ENCODE results near the gene GPAM.
"Not testable (repeated sequence)": the region's sequence is repeated elsewhere in the genome, so short reads cannot be mapped to it uniquely, and the experiment has no call there.

GPAM gene

GRCh38 chr10:112183329-112184051 lies at the start of gene GPAM:
TSS of gene GPAM (minus strand) at chr10:112183765. CDS start at chr10:112181784, 1,981 bp downstream.
- peak; percentile 97 for DNase-seq (ENCODE audit: low spot score)

- DNase-seq (ENCODE audit: low spot score) = no peak
These were observed 49.1 kb upstream of the GPAM start for GRCh38 chr10:112232670-112233069.

GRCh38 chr10:112231602-112232400 lies 48.2 kb upstream of the GPAM start:
- DNase-seq (ENCODE audit: low spot score) = no peak

GRCh38 chr10:112230325-112230988 lies 46.9 kb upstream of the GPAM start:
- DNase-seq (ENCODE audit: low spot score) = no peak

GRCh38 chr10:112229901-112230300 lies 46.3 kb upstream of the GPAM start:
- DNase-seq (ENCODE audit: low spot score) = no peak

GRCh38 chr10:112229096-112229495 lies 45.5 kb upstream of the GPAM start:
- no peak for DNase-seq (ENCODE audit: low spot score)

GRCh38 chr10:112228366-112229088 lies 45.0 kb upstream of the GPAM start:
- DNase-seq (ENCODE audit: low spot score) = not testable (repeated sequence)

GRCh38 chr10:112227331-112227987 lies 43.9 kb upstream of the GPAM start:
- no peak for DNase-seq (ENCODE audit: low spot score)

- DNase-seq (ENCODE audit: low spot score) = no peak
These were observed 43.1 kb upstream of the GPAM start for GRCh38 chr10:112226439-112227248.

- DNase-seq (ENCODE audit: low spot score) = no peak
These were observed 42.3 kb upstream of the GPAM start for GRCh38 chr10:112225771-112226438.

GRCh38 chr10:112224933-112225529 lies 41.5 kb upstream of the GPAM start:
- DNase-seq (ENCODE audit: low spot score) = no peak

GRCh38 chr10:112223725-112224124 lies 40.2 kb upstream of the GPAM start:
- DNase-seq (ENCODE audit: low spot score) = no peak

- no peak for DNase-seq (ENCODE audit: low spot score)
These were observed 39.2 kb upstream of the GPAM start for GRCh38 chr10:112222799-112223198.

GRCh38 chr10:112221545-112221944 lies 38.0 kb upstream of the GPAM start:
- DNase-seq (ENCODE audit: low spot score) = no peak

- no peak for DNase-seq (ENCODE audit: low spot score)
These were observed 35.4 kb upstream of the GPAM start for GRCh38 chr10:112218960-112219359.

- DNase-seq (ENCODE audit: low spot score) = no peak
These were observed 34.4 kb upstream of the GPAM start for GRCh38 chr10:112218036-112218390.

- no peak for DNase-seq (ENCODE audit: low spot score)
These were observed 33.9 kb upstream of the GPAM start for GRCh38 chr10:112217386-112218035.

GRCh38 chr10:112216966-112217365 lies 33.4 kb upstream of the GPAM start:
- DNase-seq (ENCODE audit: low spot score) = no peak

GRCh38 chr10:112216151-112216550 lies 32.6 kb upstream of the GPAM start:
- no peak for DNase-seq (ENCODE audit: low spot score)

Data from CD4-positive, alpha-beta T cell treated with Interleukin-15 for 4 hours (primary cell).